GM18858 (cell line): ENCODE data around the gene NR6A1.

Experiments
- ATAC-seq: cut with Tn5 transposase; IDR thresholded peaks from one replicate; pipeline ENCODE4 v1.9.1; 2021; ENCODE audit not compliant: unreplicated experiment

Gene NR6A1

GRCh38 chr9:124730772-124731171, 40.3 kb downstream of the NR6A1 start:
- ATAC-seq = no peak

GRCh38 chr9:124726886-124727285, 44.2 kb downstream of the NR6A1 start:
- no peak for ATAC-seq

- ATAC-seq = no peak
Observed at GRCh38 chr9:124725068-124725452, 46.1 kb downstream of the NR6A1 start.

- ATAC-seq = no peak
Observed at GRCh38 chr9:124724415-124725067, 46.6 kb downstream of the NR6A1 start.

DNA sequence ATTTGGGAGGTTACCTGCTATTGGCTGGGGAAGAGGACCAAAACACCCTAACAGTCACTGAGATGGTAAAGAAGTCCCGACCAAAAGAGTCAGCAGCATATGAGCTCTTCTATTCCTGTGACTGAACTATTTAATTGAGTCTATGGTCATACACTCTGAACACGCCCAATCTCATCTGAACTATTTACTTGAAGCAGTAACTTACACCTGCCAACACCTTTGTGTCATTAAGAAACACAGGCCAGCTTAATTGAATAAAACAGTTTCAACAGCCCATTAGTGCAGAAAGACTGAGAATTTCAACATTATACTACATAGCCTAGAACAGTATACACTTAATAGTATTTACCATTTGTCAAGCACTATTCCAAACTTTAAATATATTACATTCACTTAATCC, 47.8 kb downstream of the NR6A1 start:
- ATAC-seq = no peak

- ATAC-seq = no peak
Observed at GRCh38 chr9:124721109-124721906, 49.8 kb downstream of the NR6A1 start.

DNA sequence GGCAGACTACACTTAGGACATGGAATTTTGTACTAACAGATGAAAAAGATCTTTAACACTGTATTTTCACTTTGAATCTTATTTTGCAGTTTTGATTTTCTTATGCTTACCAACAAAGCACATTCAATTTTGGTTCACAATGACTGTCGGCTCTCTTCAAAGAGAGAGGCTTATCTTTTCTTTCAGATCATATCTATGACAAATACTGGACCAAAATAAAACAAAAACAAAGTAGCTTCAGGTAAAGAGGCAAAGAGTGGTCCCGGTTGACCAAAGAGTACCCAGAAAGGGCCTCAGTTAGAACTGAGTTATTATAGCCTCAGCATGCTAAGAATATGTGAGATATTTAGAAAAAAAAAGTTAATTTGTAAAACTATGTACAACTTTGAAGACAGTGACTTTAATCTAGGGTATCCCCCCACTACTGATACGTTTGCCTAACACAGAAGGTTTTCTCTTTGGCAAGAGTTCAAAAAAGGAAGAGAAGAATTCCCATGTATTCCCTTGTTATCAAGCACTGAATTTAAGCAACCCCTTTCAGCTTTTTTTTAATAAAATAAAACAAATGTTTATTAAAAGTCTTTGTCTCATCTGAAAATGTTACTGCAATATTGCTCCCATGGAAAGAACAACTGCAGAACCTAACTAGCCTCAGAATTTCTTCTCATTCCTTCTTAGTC, 50.5 kb downstream of the NR6A1 start:
- ATAC-seq = no peak

DNA sequence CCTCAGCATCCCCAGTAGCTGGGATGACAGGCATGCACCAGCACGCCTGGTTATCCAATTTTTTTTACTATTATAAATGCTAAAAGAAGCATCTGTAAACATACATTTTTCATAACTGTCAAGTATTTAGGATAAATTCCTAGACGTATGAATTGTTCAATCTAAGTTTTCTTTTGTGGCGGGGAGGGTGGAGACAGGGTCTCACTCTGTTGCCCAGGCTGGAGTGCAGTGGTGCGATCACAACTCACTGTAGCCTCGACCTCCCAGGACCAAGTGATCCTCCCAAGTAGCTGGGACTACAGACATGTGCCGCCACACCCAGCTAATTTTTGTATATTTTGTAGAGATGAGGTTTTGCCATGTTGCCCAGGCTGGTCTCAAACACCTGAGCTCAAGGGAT, 52.2 kb downstream of the NR6A1 start:
- ATAC-seq = no peak

DNA sequence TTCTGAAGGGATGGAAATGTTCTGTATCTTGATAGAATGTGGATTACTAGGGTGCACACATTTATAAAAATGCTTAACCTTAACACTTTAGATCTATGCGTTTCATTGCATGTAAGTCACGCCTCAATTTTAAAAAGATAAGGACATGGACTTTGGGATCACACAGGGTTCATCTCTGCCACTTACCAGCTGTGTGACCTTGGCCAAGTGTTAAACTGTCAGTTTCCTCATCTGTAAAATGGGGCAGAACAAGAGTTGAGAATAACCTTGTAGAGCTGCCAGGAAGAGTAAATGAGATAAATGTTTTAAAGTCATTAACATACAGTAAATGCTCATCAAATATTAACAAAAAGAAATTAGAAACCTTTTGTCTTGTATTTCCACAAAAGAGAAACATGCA, 53.5 kb downstream of the NR6A1 start:
- no peak for ATAC-seq

GRCh38 chr9:124716808-124717207, 54.3 kb downstream of the NR6A1 start:
- no peak for ATAC-seq

DNA sequence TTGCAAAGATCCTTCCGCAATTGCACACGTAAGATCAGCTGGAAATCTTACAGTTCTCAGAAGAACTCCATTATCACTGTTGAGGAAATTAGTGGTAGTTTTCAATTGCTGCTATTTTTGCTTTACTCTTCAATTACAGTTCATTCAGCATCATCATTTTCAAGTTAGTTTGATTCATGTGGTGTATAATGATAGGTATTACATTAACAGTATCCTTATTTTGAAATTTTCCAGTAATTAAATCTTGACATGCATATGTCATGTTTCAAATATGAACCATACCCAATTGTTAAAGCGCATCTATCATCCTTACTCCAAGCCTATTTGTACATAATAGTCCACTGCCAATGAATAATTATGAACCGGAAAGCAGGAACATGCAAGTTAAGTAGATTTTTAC, 60.3 kb downstream of the NR6A1 start:
- ATAC-seq = no peak

DNA sequence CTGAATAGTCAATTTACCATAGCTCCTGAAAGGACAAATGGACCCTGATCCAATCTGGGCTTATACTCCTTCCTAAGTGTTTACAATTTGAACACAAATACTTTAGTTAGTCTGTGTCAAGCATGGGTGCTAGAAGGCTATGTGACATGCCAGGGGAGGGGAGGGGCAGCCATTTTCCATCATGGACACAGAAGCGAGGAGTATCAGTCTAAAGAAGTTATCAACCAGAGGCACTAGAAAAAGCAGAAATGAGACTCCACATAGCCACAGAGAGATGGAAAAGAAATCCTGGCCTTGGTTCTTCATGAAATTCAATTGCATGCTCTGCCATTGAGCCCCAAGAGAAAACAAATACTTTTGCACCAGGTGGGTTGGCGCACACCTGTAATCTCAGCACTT, 61.8 kb downstream of the NR6A1 start:
- ATAC-seq = no peak

- no peak for ATAC-seq
Observed at GRCh38 chr9:124708633-124709291, 62.3 kb downstream of the NR6A1 start.

GRCh38 chr9:124708074-124708473, 63.0 kb downstream of the NR6A1 start:
- ATAC-seq = no peak

DNA sequence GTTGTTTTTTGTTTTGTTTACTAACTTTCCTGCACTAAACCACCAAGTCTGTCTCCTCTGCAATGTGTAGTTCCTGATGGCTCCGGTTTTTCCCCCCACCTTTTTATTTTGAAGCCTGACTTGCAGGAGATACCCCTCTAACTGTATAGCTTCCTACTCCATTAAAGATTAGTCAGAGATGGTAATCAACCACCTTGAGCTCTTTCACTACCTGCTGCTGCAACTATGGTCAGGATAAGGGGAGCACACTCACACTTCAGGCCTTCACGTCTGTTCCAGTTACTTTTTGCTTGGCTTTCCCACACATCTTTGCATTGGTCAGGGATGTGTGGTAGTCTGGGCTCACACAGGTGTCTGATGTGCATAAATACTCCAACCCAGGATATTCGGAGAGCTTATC, 63.4 kb downstream of the NR6A1 start:
- ATAC-seq = no peak

GRCh38 chr9:124706685-124707084, 64.4 kb downstream of the NR6A1 start:
- ATAC-seq = no peak

- ATAC-seq = no peak
Observed at GRCh38 chr9:124699575-124699974, 71.5 kb downstream of the NR6A1 start.

DNA sequence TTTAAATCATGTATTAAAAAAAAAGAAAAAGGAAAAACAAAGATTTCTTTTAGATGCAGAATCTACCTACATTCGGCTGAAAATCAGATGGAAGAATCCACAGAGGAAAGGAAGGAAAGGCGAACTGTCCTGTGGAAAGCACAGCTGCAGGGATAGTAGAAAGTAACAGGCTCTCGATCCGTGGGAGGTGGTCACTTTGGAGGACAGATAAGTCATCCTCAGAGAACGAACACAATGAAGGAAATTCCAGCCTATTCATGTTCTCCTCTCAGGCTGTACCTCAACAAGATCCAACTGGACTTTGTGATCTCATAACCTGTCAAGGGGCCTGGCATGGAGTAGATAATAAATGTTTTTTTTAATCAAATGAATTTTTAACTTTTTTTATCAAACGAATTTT, 72.8 kb downstream of the NR6A1 start:
- no peak for ATAC-seq

DNA sequence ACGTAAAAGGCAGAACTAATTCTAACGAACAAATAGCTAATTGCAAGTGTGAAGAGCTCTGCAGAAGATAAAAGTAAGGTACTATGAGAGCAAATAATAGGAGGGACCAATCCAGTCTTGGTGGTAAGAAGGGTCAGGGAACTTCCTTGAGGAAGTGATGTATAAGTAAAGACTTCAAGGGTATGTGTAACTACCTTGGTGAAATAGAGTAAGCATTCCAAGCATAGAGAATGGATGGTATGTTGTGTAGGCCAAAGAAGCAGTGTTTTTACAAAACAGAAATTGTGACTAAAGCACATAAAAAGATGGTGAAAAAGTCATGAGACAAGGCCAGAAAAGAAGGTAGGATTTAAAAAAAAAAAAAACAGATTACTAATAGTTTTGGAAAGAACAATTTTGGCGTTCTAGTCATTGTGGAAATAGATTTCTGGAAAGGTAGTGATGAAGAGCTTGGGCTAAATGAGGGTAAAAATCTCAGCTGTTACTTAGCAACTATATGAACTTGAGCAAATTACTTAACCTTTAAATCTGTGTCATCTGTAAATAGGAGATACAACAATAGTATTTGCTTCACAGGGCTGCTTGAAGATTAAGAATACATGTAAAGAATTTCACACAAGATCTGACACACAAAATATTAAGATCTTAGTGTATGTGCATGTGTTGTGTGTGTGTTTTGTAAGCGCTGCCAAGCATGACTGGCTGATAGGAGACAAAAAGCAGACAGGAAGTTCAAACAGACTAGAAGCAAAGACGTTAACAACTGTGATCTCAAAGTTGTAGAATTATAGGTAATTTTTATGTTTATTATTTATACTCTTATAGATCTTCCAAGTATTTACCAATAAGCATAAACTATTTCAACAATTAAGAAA, 73.5 kb downstream of the NR6A1 start:
- no peak for ATAC-seq

DNA sequence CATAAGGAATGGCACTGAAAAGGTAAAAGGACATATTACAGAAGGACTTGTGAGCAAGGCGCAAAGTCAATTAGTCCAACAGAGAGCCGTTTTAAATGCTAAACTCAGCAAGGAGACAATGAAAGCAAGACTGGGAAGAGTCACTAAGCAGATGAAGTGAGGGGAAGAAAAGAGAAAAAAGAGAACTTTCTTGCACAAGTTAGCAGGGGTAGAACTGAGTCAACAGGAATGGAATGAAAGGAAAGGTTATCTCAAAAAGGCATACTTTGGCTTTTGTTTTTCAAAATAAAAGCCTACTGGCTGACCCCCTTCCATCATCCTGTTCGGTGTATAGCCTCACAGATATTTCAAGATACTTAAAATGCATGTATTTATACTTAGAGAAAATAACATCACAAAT, 75.0 kb downstream of the NR6A1 start:
- ATAC-seq = no peak
